GM19463 (cell line): Measurements from ENCODE around the gene SLC25A10.

Source experiments
- ATAC-seq: cut with Tn5 transposase; IDR thresholded peaks from one replicate; pipeline ENCODE4 v1.9.1; 2021; ENCODE audit warnings: mild to moderate bottlenecking, moderate library complexity; ENCODE audit not compliant: unreplicated experiment

SLC25A10 gene

GRCh38 chr17:81741594-81742452 lies 29.7 kb downstream of the SLC25A10 start:
- ATAC-seq, result no peak
